Measurements from ENCODE around the gene SDK2. TPM values are rescaled to one million over a fixed set of nuclear protein-coding genes. Genes with fewer than 3 reads are reported as not detected.

The SDK2 gene
- polyA plus RNA-seq, 3 donors: 0.01 TPM; not detected in 2

DNA sequence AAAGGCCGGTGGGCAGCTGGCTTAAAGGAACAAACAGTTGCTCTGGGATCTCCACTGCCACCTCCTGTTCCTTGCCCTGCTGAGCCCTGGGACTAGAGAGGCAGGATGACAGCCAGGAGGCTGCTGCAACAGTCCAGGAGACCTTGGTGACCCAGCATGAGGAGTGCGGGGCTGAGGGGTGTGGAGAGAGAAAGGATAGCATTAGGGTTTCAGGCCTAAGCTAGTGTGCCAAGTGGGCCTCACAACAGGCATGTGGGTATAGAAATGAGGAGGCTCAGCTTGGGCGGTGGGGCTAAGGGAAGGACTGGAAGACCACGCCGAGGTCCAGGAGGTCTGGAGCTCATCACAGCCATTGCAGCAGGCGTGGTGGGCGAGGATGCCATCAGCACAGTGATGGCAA is 39.8 kb downstream of the SDK2 start:
- Histone ChIP-seq H3K4me2 (replicated peaks; ENCODE audit: extremely low read depth, low read length, poor library complexity, severe bottlenecking) (no peak overlapping the region), H3K4me3 (replicated peaks in 1 of 3; ENCODE audit: low read depth in 2 of 3, low read length in 3 of 3) (no peak overlapping the region), H2AFZ (ENCODE audit: insufficient read depth, low read depth, low read length, poor library complexity, severe bottlenecking) (no peak overlapping the region), H3K9ac (ENCODE audit: insufficient read depth, low read length, poor library complexity, severe bottlenecking) (no peak overlapping the region), H3K79me2 (ENCODE audit: insufficient read depth, low read length) (no peaks in the 10 kb centered on the region), H3K36me3 (replicated peaks in 1 of 2; ENCODE audit: control insufficient read depth in 1 of 2, insufficient read depth in 2 of 2, low read length in 2 of 2) (no peaks in the 10 kb centered on the region), H3K4me1 (ENCODE audit: control insufficient read depth in 1 of 2, insufficient read depth in 2 of 2, low read length in 2 of 2) (no peaks in the 10 kb centered on the region), H3K27ac (ENCODE audit: low read depth in 1 of 2, low read length in 2 of 2) (no peak overlapping the region), H3K27me3 (ENCODE audit: control insufficient read depth in 2 of 2, insufficient read depth in 2 of 2, low read length in 2 of 2) (no peaks in the 10 kb centered on the region), H3K9me3 (replicated peaks in 1 of 2; ENCODE audit: control insufficient read depth in 1 of 2, insufficient read depth in 1 of 2, low read length in 2 of 2) (no peaks in the 10 kb centered on the region), H4K20me1 (ENCODE audit: insufficient read depth, low read length) (no peaks in the 10 kb centered on the region)
- TF ChIP-seq, protein P1, sequence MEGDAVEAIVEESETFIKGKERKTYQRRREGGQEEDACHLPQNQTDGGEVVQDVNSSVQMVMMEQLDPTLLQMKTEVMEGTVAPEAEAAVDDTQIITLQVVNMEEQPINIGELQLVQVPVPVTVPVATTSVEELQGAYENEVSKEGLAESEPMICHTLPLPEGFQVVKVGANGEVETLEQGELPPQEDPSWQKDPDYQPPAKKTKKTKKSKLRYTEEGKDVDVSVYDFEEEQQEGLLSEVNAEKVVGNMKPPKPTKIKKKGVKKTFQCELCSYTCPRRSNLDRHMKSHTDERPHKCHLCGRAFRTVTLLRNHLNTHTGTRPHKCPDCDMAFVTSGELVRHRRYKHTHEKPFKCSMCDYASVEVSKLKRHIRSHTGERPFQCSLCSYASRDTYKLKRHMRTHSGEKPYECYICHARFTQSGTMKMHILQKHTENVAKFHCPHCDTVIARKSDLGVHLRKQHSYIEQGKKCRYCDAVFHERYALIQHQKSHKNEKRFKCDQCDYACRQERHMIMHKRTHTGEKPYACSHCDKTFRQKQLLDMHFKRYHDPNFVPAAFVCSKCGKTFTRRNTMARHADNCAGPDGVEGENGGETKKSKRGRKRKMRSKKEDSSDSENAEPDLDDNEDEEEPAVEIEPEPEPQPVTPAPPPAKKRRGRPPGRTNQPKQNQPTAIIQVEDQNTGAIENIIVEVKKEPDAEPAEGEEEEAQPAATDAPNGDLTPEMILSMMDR (IDR thresholded peaks at IDR 0.05): no peak
- Mint-ChIP-seq H3K4me3 (no peak overlapping the region), H3K27me3 (ENCODE audit: low read depth in 3 of 3) (peaks cover 1 to 5% (median 3%) of the 10 kb centered on the region in 3 donors), H3K9me3 (peaks cover 0 to 5% (median 0%) of the 10 kb centered on the region in 7 donors), H3K27ac (no peak overlapping the region), H3K4me1 (no peaks in the 10 kb centered on the region), H3K36me3 (no peaks in the 10 kb centered on the region)
- intact Hi-C loops (cut with micrococcal nuclease): no loop called here
- no peak for DNase-seq
- 91% methylated on average over 7 of the region's 7 CpGs for WGBS (ENCODE audit: insufficient coverage)

DNA sequence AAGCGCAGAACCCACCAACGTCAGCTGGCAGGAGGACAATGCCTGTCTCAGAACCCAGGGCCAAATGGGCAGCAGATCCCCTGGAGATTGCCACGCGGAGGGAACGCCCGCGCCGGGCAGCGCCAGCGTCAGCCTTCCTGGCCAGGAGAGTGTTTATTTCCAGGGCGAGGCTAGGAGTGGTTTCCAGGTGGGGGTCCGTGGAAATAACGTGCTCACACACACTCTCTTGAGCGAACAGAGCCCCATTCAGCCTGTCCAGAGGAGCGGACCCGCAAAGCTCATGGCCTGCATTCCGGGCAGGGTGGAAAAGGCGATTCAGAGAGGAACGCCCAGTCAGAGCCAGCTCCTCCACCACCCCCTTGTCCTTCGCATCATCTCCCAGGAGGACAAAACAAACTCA is 40.3 kb downstream of the SDK2 start:
- no peaks in the 10 kb centered on the region for H3K27me3 ChIP-seq (ENCODE audit: control insufficient read depth in 2 of 2, insufficient read depth in 2 of 2, low read length in 2 of 2)
- no peaks in the 10 kb centered on the region for H3K9me3 ChIP-seq (replicated peaks in 1 of 2; ENCODE audit: control insufficient read depth in 1 of 2, insufficient read depth in 1 of 2, low read length in 2 of 2)
- no peaks in the 10 kb centered on the region for H3K4me1 ChIP-seq (ENCODE audit: control insufficient read depth in 1 of 2, insufficient read depth in 2 of 2, low read length in 2 of 2)
- no peaks in the 10 kb centered on the region for H3K36me3 ChIP-seq (replicated peaks in 1 of 2; ENCODE audit: control insufficient read depth in 1 of 2, insufficient read depth in 2 of 2, low read length in 2 of 2)
- no peak overlapping the region for H3K4me3 ChIP-seq (replicated peaks in 1 of 3; ENCODE audit: low read depth in 2 of 3, low read length in 3 of 3)
- peaks cover 0 to 5% (median 0%) of the 10 kb centered on the region in 7 donors for H3K9me3 Mint-ChIP-seq
- no peak overlapping the region for H3K4me3 Mint-ChIP-seq
- intact Hi-C loops (cut with micrococcal nuclease): no loop called here
- no peak overlapping the region for H3K27ac Mint-ChIP-seq
- no peak overlapping the region for H2AFZ ChIP-seq (ENCODE audit: insufficient read depth, low read depth, low read length, poor library complexity, severe bottlenecking)
- H3K4me1 Mint-ChIP-seq: no peaks in the 10 kb centered on the region
- TF ChIP-seq, protein P1 (IDR thresholded peaks at IDR 0.05): no peak
- no peak overlapping the region for H3K27ac ChIP-seq (ENCODE audit: low read depth in 1 of 2, low read length in 2 of 2)
- WGBS (ENCODE audit: insufficient coverage): 100% methylated on average over 12 of the region's 20 CpGs
- H3K36me3 Mint-ChIP-seq: no peaks in the 10 kb centered on the region
- H3K79me2 ChIP-seq (ENCODE audit: insufficient read depth, low read length): no peaks in the 10 kb centered on the region
- H4K20me1 ChIP-seq (ENCODE audit: insufficient read depth, low read length): no peaks in the 10 kb centered on the region
- no peak overlapping the region for H3K9ac ChIP-seq (ENCODE audit: insufficient read depth, low read length, poor library complexity, severe bottlenecking)
- peaks cover 1 to 5% (median 3%) of the 10 kb centered on the region in 3 donors for H3K27me3 Mint-ChIP-seq (ENCODE audit: low read depth in 3 of 3)
- DNase-seq: no peak
- no peak overlapping the region for H3K4me2 ChIP-seq (replicated peaks; ENCODE audit: extremely low read depth, low read length, poor library complexity, severe bottlenecking)
